H1 (cell line): ENCODE data around the gene NOP9. TPM values are rescaled to one million over a fixed set of nuclear protein-coding genes. Genes with fewer than 3 reads are reported as not detected.
A peak's percentile ranks its signal among the peaks of the same experiment; 100 is the strongest.

Experiments used
- CTCF ChIA-PET: fragments of 300-600 bp; sonication (Branson Sonifier 250); formaldehyde crosslinking; loops from one replicate; lab custom pipeline; 2021; ENCODE audit not compliant: partially characterized antibody; lab: Charles Lee
- POLR2A ChIA-PET: fragments of 300-600 bp; sonication (Branson Sonifier 250); formaldehyde crosslinking; loops from one replicate; lab custom pipeline; 2021; ENCODE audit warnings: inconsistent platforms; ENCODE audit not compliant: partially characterized antibody; lab: Charles Lee
- DNase-seq, 2 experiments: peaks; one replicate each; pipeline versions ENCODE4 v3.0.0 to v3.0.0-alpha.2; 2010 to 2022; ENCODE audit warnings: low spot score in 2 of 2, low read depth in 1 of 2, mixed read lengths in 1 of 2
- FAIRE-seq: peaks from 2 replicates; lab custom pipeline; 2011; peaks lifted over from hg19 to GRCh38; lab: Jason Lieb, UNC
- H2AFZ ChIP-seq: 2 replicates; pipeline ENCODE4 v1.8.1; 2012; ENCODE audit warnings: low read length, inconsistent platforms
- H2AK5ac ChIP-seq: 2 replicates; pipeline ENCODE4 v1.6.1; 2013; ENCODE audit warnings: low read depth, low read length
- H2BK120ac ChIP-seq: replicated peaks from 2 replicates; pipeline ENCODE3; 2013; ENCODE audit warnings: low read depth, low read length, inconsistent platforms
- H2BK12ac ChIP-seq: 2 replicates; pipeline ENCODE4 v1.6.1; 2013; ENCODE audit warnings: low read depth, low read length
- H2BK15ac ChIP-seq: 2 replicates; pipeline ENCODE4 v1.6.1; 2013; ENCODE audit warnings: low read length
- H2BK20ac ChIP-seq: 2 replicates; pipeline ENCODE4 v1.6.1; 2013; ENCODE audit warnings: low read length
- H2BK5ac ChIP-seq: 2 replicates; pipeline ENCODE4 v1.6.1; 2013; ENCODE audit warnings: low read depth, low read length
- H3K14ac ChIP-seq: 2 replicates; pipeline ENCODE4 v1.6.1; 2013; ENCODE audit warnings: inconsistent platforms; ENCODE audit not compliant: insufficient read length
- H3K18ac ChIP-seq: 2 replicates; pipeline ENCODE4 v1.6.1; 2013; ENCODE audit warnings: low read length; ENCODE audit errors: extremely low read depth
- H3K23ac ChIP-seq: 2 replicates; pipeline ENCODE4 v1.6.1; 2013; ENCODE audit warnings: inconsistent platforms; ENCODE audit not compliant: insufficient read length
- H3K23me2 ChIP-seq: 2 replicates; pipeline ENCODE4 v1.6.1; 2013; ENCODE audit warnings: low read depth, low read length
- H3K27ac ChIP-seq: 2 replicates; pipeline ENCODE4 v1.6.1; 2011; ENCODE audit warnings: low read depth, low read length, inconsistent platforms
- H3K27me3 ChIP-seq, 4 experiments: replicated peaks in 1 of 4; 1 replicate in 1 of 4; 2 replicates in 3 of 4; pipeline versions ENCODE4 v1.6.1 to v1.8.1; 2011 to 2013; ENCODE audit warnings: low read length in 3 of 4, mild to moderate bottlenecking in 3 of 4, inconsistent platforms in 2 of 4, mixed read lengths in 2 of 4, moderate library complexity in 1 of 4; ENCODE audit not compliant: control insufficient read depth in 3 of 4, insufficient read depth in 3 of 4; ENCODE audit errors: extremely low read depth in 1 of 4
- H3K36me3 ChIP-seq, 4 experiments: 2 replicates each; pipeline versions ENCODE4 v1.6.1 to v1.8.1; 2011 to 2013; ENCODE audit warnings: mild to moderate bottlenecking in 4 of 4, low read length in 3 of 4, moderate library complexity in 2 of 4, control low read depth in 1 of 4, inconsistent platforms in 1 of 4; ENCODE audit not compliant: insufficient read depth in 4 of 4, control insufficient read depth in 2 of 4
- H3K4ac ChIP-seq: replicated peaks from 2 replicates; pipeline ENCODE3; 2013; ENCODE audit warnings: low read length, low read depth, mixed read lengths, inconsistent platforms; ENCODE audit not compliant: insufficient read length
- H3K4me1 ChIP-seq, 4 experiments: replicated peaks in 1 of 4; 1 replicate in 1 of 4; 2 replicates in 3 of 4; pipeline versions ENCODE4 v1.6.1 to v1.8.1; 2011 to 2013; ENCODE audit warnings: low read length in 3 of 4, inconsistent platforms in 2 of 4, mixed read lengths in 1 of 4; ENCODE audit not compliant: insufficient read depth in 4 of 4, control insufficient read depth in 3 of 4
- H3K4me2 ChIP-seq, 2 experiments: 2 replicates each; pipeline versions ENCODE4 v1.6.1 to v1.8.1; 2011 to 2013; ENCODE audit warnings: low read depth in 2 of 2, low read length in 2 of 2, control low read depth in 1 of 2, inconsistent platforms in 1 of 2, mild to moderate bottlenecking in 1 of 2; ENCODE audit not compliant: insufficient read depth in 1 of 2
- H3K4me3 ChIP-seq, 4 experiments: fragments of 200-600, 300-600 bp in 1 of 4; sonication (generic), shearing (Covaris generic), sonication (Bioruptor Twin) in 1 of 4; 2 replicates each; pipeline versions ENCODE4 v1.5.1 to v1.8.1; 2011 to 2016; ENCODE audit warnings: low read length in 4 of 4, low read depth in 3 of 4, control low read depth in 2 of 4, inconsistent platforms in 2 of 4, mild to moderate bottlenecking in 2 of 4, mixed read lengths in 1 of 4, moderate library complexity in 1 of 4; ENCODE audit not compliant: insufficient read depth in 2 of 4; ENCODE audit errors: extremely low read depth in 1 of 4
- H3K56ac ChIP-seq: replicated peaks from 2 replicates; pipeline ENCODE3; 2013; ENCODE audit warnings: low read depth, mild to moderate bottlenecking, mixed read lengths, low read length, inconsistent platforms; ENCODE audit not compliant: insufficient read length
- H3K79me1 ChIP-seq: 2 replicates; pipeline ENCODE4 v1.6.1; 2013; ENCODE audit warnings: low read depth, low read length, control low read depth
- H3K79me2 ChIP-seq, 2 experiments: 2 replicates each; pipeline versions ENCODE4 v1.6.1 to v1.8.1; 2012 to 2013; ENCODE audit warnings: low read length in 2 of 2, mild to moderate bottlenecking in 2 of 2, inconsistent platforms in 1 of 2; ENCODE audit not compliant: insufficient read depth in 2 of 2, control insufficient read depth in 1 of 2
- H3K9ac ChIP-seq, 4 experiments: replicated peaks in 1 of 4; 1 replicate in 1 of 4; 2 replicates in 3 of 4; pipeline versions ENCODE4 v1.6.1 to v1.8.1; 2011 to 2013; ENCODE audit warnings: low read depth in 3 of 4, low read length in 3 of 4, control low read depth in 2 of 4, mild to moderate bottlenecking in 2 of 4, moderate library complexity in 2 of 4, inconsistent platforms in 1 of 4; ENCODE audit errors: extremely low read depth in 1 of 4
- H3K9me3 ChIP-seq, 2 experiments: 2 replicates each; pipeline versions ENCODE4 v1.6.1 to v1.8.1; 2012 to 2013; ENCODE audit warnings: mild to moderate bottlenecking in 2 of 2, moderate library complexity in 2 of 2, control low read depth in 1 of 2, inconsistent platforms in 1 of 2, low read depth in 1 of 2, low read length in 1 of 2, mixed read lengths in 1 of 2; ENCODE audit not compliant: insufficient read depth in 2 of 2
- H4K20me1 ChIP-seq, 2 experiments: replicated peaks in 1 of 2; 2 replicates each; pipeline versions ENCODE3 to v1.8.1; 2011 to 2013; ENCODE audit warnings: inconsistent platforms in 2 of 2, low read length in 2 of 2, mild to moderate bottlenecking in 1 of 2; ENCODE audit not compliant: insufficient read depth in 2 of 2, control insufficient read depth in 1 of 2
- H4K5ac ChIP-seq: 2 replicates; pipeline ENCODE4 v1.6.1; 2013; ENCODE audit warnings: low read length, low read depth, mixed read lengths, inconsistent platforms; ENCODE audit not compliant: insufficient read length
- H4K8ac ChIP-seq: 2 replicates; pipeline ENCODE4 v1.8.0; 2013; ENCODE audit warnings: mild to moderate bottlenecking, moderate library complexity, low read length, inconsistent platforms; ENCODE audit not compliant: insufficient read depth; ENCODE audit errors: extremely low read depth
- H4K91ac ChIP-seq: replicated peaks from 2 replicates; pipeline ENCODE3; 2013; ENCODE audit warnings: low read length, mixed read lengths, inconsistent platforms; ENCODE audit not compliant: insufficient read length
- ATF2 ChIP-seq: IDR thresholded peaks from 2 replicates; pipeline ENCODE4 v1.6.1; 2012; ENCODE audit warnings: low read length, inconsistent platforms
- BACH1 ChIP-seq: IDR thresholded peaks from 2 replicates; pipeline ENCODE4 v1.6.1; 2012; ENCODE audit warnings: low read length, improper control_type of control experiment
- CBX5 ChIP-seq: fragments of 300-800, 300-1000 bp; sonication (generic); IDR thresholded peaks from 2 replicates; pipeline ENCODE4 v1.7.1; 2016; ENCODE audit warnings: antibody characterized with exemption, low read length, low read depth
- E2F6 ChIP-seq: IDR thresholded peaks from 2 replicates; pipeline ENCODE4 v1.6.1; 2012; ENCODE audit warnings: inconsistent platforms
- EZH2 ChIP-seq: fragments of 200-600 bp; sonication (generic); IDR thresholded peaks from 2 replicates; pipeline ENCODE4 v1.7.1; 2012; ENCODE audit warnings: low read depth, mild to moderate bottlenecking, moderate library complexity, low read length, inconsistent platforms; ENCODE audit not compliant: severe bottlenecking
- MAFK ChIP-seq: IDR thresholded peaks from 2 replicates; pipeline ENCODE4 v1.6.1; 2012; ENCODE audit warnings: low read depth, mild to moderate bottlenecking, improper control_type of control experiment, low read length
- SAP30 ChIP-seq: fragments of 300-600 bp; sonication (generic); IDR thresholded peaks from 2 replicates; pipeline ENCODE4 v1.7.1; 2012; ENCODE audit warnings: low read length, moderate library complexity, mild to moderate bottlenecking, inconsistent platforms; ENCODE audit not compliant: insufficient read depth, insufficient replicate concordance
- TCF12 ChIP-seq: IDR thresholded peaks from 2 replicates; pipeline ENCODE4 v1.6.1; 2011; ENCODE audit warnings: low read depth, mild to moderate bottlenecking, low read length
- WGBS, 2 experiments: shearing (Covaris generic) in 1 of 2; methylation state at CpG; one replicate each; pipeline versions ENCODE4 v1.1.6 to v1.1.7; 2013 to 2015; ENCODE audit warnings: low lambda C conversion rate in 2 of 2, mixed read lengths in 2 of 2, inconsistent platforms in 1 of 2, low coverage in 1 of 2, missing lambda C conversion rate in 1 of 2; ENCODE audit not compliant: insufficient replicate concordance in 2 of 2, insufficient coverage in 1 of 2, insufficient read length in 1 of 2; ENCODE audit errors: extremely low coverage in 1 of 2, missing lambda C conversion rate in 1 of 2; 5-methylcytosine and 5-hydroxymethylcytosine counted together
- polyA plus RNA-seq, 7 experiments: library from polyadenylated mRNA; depleted of rRNA in 3 of 7; stranded (reverse) in 5 of 7; unstranded in 2 of 7; fragments of >200 nt in 5 of 7; fragments of 200-250 nt in 2 of 7; gene quantifications; 1 replicate in 5 of 7; 2 replicates in 1 of 7; 4 replicates in 1 of 7; pipeline versions ENCODE4 v1.2.1 to v1.2.3, GENCODE V29; 2011 to 2013; ENCODE audit warnings: missing spikeins in 2 of 7, mixed read lengths in 2 of 7
- total RNA-seq: library from RNA; stranded (reverse); fragmentation: NEBNext Ultra II Directional; extraction: Animal tissue kit (Norgen Biotek cat#: 25700); gene quantifications from 2 replicates; pipeline ENCODE4 v1.2.1, GENCODE V29; 2021

The NOP9 gene
- total and polyA plus RNA-seq, 2 of the 8 experiments (the other 6 are each of a cell fraction or from before 2014, with no cell fraction given) = 17.8 to 34.8 TPM

- H2AK5ac ChIP-seq = no peak within 1 kb of the TSS
- H3K4ac ChIP-seq = no peak within 1 kb of the TSS
- no peak within 1 kb of the TSS for H4K5ac ChIP-seq
- H4K91ac ChIP-seq = no peak within 1 kb of the TSS
- peak within 1 kb of the TSS; percentile 43 to 72 (median 57) for H3K4me3 ChIP-seq
- H3K18ac ChIP-seq = no peak within 1 kb of the TSS
- peak within 1 kb of the TSS; percentile 70 for H2AFZ ChIP-seq
- H3K4me2 ChIP-seq = peak within 1 kb of the TSS; percentile 58 to 100
- H3K9me3 ChIP-seq = no peaks in the 10 kb centered on the region
- no peak within 1 kb of the TSS for H3K27ac ChIP-seq
- H3K56ac ChIP-seq = no peak within 1 kb of the TSS
- H3K9ac ChIP-seq = no peak within 1 kb of the TSS; a peak in 1 of 7 replicates
- peaks cover 53 to 74% (median 72%) of the 10 kb centered on the region in 4 experiments for H3K27me3 ChIP-seq
- H3K79me1 ChIP-seq = no peaks in the 10 kb centered on the region
- no peak within 1 kb of the TSS; the same call in 1 of the 2 replicates for H4K8ac ChIP-seq
- H2BK15ac ChIP-seq = no peak within 1 kb of the TSS
- H2BK5ac ChIP-seq = no peak within 1 kb of the TSS
- no peak within 1 kb of the TSS for H2BK12ac ChIP-seq
- H3K23me2 ChIP-seq = peaks cover 14% of the 10 kb centered on the region; the same call in 1 of the 2 replicates
- H2BK20ac ChIP-seq = no peak within 1 kb of the TSS
- no peaks in the 10 kb centered on the region for H3K36me3 ChIP-seq
- no peak within 1 kb of the TSS for H3K23ac ChIP-seq
- DNase-seq = peak in 1 of 2 experiments; percentile 77
- 5% methylated on average over 44 of the region's 51 CpGs; no CpG with 5 or more reads in 1 of the 2 experiments for WGBS, 2 experiments
- CTCF ChIA-PET = interaction anchor here (0.7 to 27.8 kb wide), 15 partner anchors 8 to 305 kb away, joined by 3 to 664 read pairs (median 4); partner anchors contain the start of genes CBLN3, KHNYN, LTB4R2 and NFATC4
- no peak within 1 kb of the TSS for H2BK120ac ChIP-seq
- H4K20me1 ChIP-seq = peaks cover 0 to 2% of the 10 kb centered on the region in 2 experiments
- peaks cover 0 to 11% (median 3%) of the 10 kb centered on the region in 4 experiments; a peak in 5 of 7 replicates for H3K4me1 ChIP-seq
- POLR2A ChIA-PET = interaction anchor here (0.6 to 1.7 kb wide), 7 partner anchors 12 to 133 kb away, joined by 3 to 5 read pairs (median 3); partner anchors contain the start of gene RABGGTA
- no peaks in the 10 kb centered on the region for H3K79me2 ChIP-seq
- H3K14ac ChIP-seq = no peak within 1 kb of the TSS
- FAIRE-seq = peak; percentile 50
- TF ChIP-seq MAFK (no peak), EZH2 (peak; percentile 83), BACH1 (no peak), SAP30 (no peak), ATF2 (no peak), CBX5 (no peak), TCF12 (no peak), E2F6 (0 out of 2 replicates have a peak, but pooled peaks have one; percentile 23)
Measured at GRCh38 chr14:24339284-24340151, 39.9 kb downstream of the NOP9 start, which contains the start of gene RIPK3. Gene RIPK3 (minus strand): TSS chr14:24339991. CDS start chr14:24339826, 165 bp downstream.
